ENCODE results near the gene EGR1. TPM values are rescaled to one million over a fixed set of nuclear protein-coding genes. Genes with fewer than 3 reads are reported as not detected.

The EGR1 gene
- total and polyA plus RNA-seq, 2 of the 4 experiments (the other 2 are of a cell fraction) = 2.9 to 104 TPM

DNA sequence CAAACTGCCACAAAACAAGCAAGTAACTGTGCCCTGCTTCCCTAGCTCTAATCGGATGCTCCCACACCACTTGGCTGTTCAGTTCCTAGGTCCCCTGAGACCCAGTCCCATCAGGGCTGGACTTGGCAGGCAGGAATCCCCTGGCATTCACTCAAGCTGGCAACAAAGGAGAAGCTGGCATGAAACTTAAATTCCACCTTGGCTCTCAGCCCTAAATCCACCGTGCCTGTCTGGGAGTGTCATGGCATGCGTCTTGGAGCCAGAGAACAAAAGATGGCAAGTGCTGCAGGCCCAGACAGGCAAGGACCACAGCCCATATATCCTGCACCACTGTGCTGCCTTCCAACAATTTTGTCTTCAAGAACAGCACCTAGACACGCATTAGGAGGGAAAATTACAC, 39.5 kb downstream of the EGR1 start:
- Histone ChIP-seq H2BK20ac (ENCODE audit: low read depth, low read length) (no peak overlapping the region), H3K4ac (ENCODE audit: low read depth, low read length) (no peak overlapping the region), H2AK9ac (replicated peaks; ENCODE audit: low read depth, low read length, poor library complexity) (no peak overlapping the region), H3K14ac (replicated peaks; ENCODE audit: low read depth, low read length) (no peak overlapping the region), H4K8ac (ENCODE audit: low read depth in 2 of 2, low read length in 2 of 2) (no peak overlapping the region), H2BK15ac (ENCODE audit: low read depth, low read length) (no peak overlapping the region), H2AFZ (replicated peaks; ENCODE audit: low read length, poor library complexity) (no peak overlapping the region), H4K5ac (ENCODE audit: low read depth, low read length) (no peak overlapping the region), H2BK5ac (ENCODE audit: low read depth, low read length, poor library complexity, severe bottlenecking) (no peak overlapping the region), H3K4me2 (ENCODE audit: low read depth, low read length) (no peak overlapping the region), H3K9me1 (ENCODE audit: insufficient read depth, low read length) (no peaks in the 10 kb centered on the region; the same call in 1 of the 2 replicates), H3K18ac (ENCODE audit: low read depth, low read length) (no peak overlapping the region), H3K36me3 (ENCODE audit: control insufficient read depth, insufficient read depth, low read length) (peaks cover 16% of the 10 kb centered on the region), H3K27ac (ENCODE audit: insufficient read depth, low read length) (no peak overlapping the region), H3K27me3 (ENCODE audit: control insufficient read depth, insufficient read depth, low read length) (no peaks in the 10 kb centered on the region), H3K4me3 (ENCODE audit: insufficient read depth, low read depth, low read length) (no peak overlapping the region), H2AK5ac (ENCODE audit: low read depth, low read length) (no peak overlapping the region), H3K79me1 (ENCODE audit: low read depth in 1 of 2, low read length in 2 of 2) (peaks cover 16 to 35% of the 10 kb centered on the region in 2 experiments; a peak in 3 of 4 replicates), H3K56ac (ENCODE audit: extremely low read depth, insufficient read depth, low read length) (no peak overlapping the region), H4K20me1 (ENCODE audit: insufficient read depth, low read length) (peaks cover 26% of the 10 kb centered on the region), H4K91ac (ENCODE audit: insufficient read depth, low read depth, low read length) (no peak overlapping the region), H2BK120ac (ENCODE audit: low read depth, low read length) (no peak overlapping the region), H3K4me1 (ENCODE audit: control insufficient read depth, insufficient read depth, low read length) (peaks cover 11% of the 10 kb centered on the region), H3K9me3 (ENCODE audit: control insufficient read depth, insufficient read depth, low read length) (no peaks in the 10 kb centered on the region), H3K9ac (ENCODE audit: low read depth, low read length) (no peak overlapping the region), H3K23ac (ENCODE audit: low read depth, low read length) (no peak overlapping the region)
- no peak for DNase-seq
- CTCF ChIA-PET = interaction anchor here (1.2 to 2.7 kb wide), 3 partner anchors 38 to 60 kb away, joined by 3 to 10 read pairs (median 3); partner anchors contain the start of gene ETF1
- WGBS, 2 experiments (ENCODE audit: extremely low coverage in 2 of 2, insufficient read length in 1 of 2) = 20% methylated on average over 2 of the region's 4 CpGs; no CpG with 5 or more reads in 1 of the 2 experiments
- no TSS peak for BruUV-seq (replicated peaks)
- ATAC-seq (ENCODE audit: low read depth) = no peak
- dilution Hi-C loops (cut with HindIII; ENCODE audit: low sequenced_read_pairs, unreplicated experiment) (no loop called here), intact Hi-C loops (cut with micrococcal nuclease) (no loop called here), in situ Hi-C loops (cut with MboI; ENCODE audit: low sequenced_read_pairs) (no loop called here)
- POLR2A ChIA-PET (ENCODE audit: unreplicated experiment) = no interaction called here
- TF ChIP-seq MAFK (IDR thresholded peaks at IDR 0.05; ENCODE audit: low read depth, low read length) (no peak), FOS (IDR thresholded peaks at IDR 0.05; ENCODE audit: low read depth, low read length) (no peak), CHD1 (IDR thresholded peaks at IDR 0.05; ENCODE audit: low read depth, low read length) (no peak), MXI1 (IDR thresholded peaks at IDR 0.05; ENCODE audit: borderline replicate concordance, low read depth, low read length) (no peak), POLR2A (IDR thresholded peaks at IDR 0.05; ENCODE audit: low read depth, low read length) (no peak), RAD21 (IDR thresholded peaks at IDR 0.05; ENCODE audit: low read length) (no peak), RCOR1 (IDR thresholded peaks at IDR 0.05; ENCODE audit: insufficient replicate concordance, low read length) (no peak), SMC3 (IDR thresholded peaks at IDR 0.05; ENCODE audit: low read depth, low read length) (no peak), NFE2L2 (IDR thresholded peaks at IDR 0.05; ENCODE audit: low read depth, low read length) (no peak), RFX5 (IDR thresholded peaks at IDR 0.05; ENCODE audit: low read depth, low read length) (no peak), CEBPB (IDR thresholded peaks at IDR 0.05; ENCODE audit: low read depth, low read length) (no peak), MAZ (IDR thresholded peaks at IDR 0.05; ENCODE audit: borderline replicate concordance, low read depth, low read length) (no peak), BHLHE40 (IDR thresholded peaks at IDR 0.05; ENCODE audit: low read depth, low read length) (no peak)
- TF ChIP-seq, protein P1, sequence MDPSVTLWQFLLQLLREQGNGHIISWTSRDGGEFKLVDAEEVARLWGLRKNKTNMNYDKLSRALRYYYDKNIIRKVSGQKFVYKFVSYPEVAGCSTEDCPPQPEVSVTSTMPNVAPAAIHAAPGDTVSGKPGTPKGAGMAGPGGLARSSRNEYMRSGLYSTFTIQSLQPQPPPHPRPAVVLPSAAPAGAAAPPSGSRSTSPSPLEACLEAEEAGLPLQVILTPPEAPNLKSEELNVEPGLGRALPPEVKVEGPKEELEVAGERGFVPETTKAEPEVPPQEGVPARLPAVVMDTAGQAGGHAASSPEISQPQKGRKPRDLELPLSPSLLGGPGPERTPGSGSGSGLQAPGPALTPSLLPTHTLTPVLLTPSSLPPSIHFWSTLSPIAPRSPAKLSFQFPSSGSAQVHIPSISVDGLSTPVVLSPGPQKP (IDR thresholded peaks at IDR 0.05; ENCODE audit: borderline replicate concordance, low read depth, low read length) = no peak
- TF ChIP-seq, protein P2, sequence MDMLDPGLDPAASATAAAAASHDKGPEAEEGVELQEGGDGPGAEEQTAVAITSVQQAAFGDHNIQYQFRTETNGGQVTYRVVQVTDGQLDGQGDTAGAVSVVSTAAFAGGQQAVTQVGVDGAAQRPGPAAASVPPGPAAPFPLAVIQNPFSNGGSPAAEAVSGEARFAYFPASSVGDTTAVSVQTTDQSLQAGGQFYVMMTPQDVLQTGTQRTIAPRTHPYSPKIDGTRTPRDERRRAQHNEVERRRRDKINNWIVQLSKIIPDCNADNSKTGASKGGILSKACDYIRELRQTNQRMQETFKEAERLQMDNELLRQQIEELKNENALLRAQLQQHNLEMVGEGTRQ (IDR thresholded peaks at IDR 0.05; ENCODE audit: low read depth, low read length) = no peak
- TF ChIP-seq, protein P3, sequence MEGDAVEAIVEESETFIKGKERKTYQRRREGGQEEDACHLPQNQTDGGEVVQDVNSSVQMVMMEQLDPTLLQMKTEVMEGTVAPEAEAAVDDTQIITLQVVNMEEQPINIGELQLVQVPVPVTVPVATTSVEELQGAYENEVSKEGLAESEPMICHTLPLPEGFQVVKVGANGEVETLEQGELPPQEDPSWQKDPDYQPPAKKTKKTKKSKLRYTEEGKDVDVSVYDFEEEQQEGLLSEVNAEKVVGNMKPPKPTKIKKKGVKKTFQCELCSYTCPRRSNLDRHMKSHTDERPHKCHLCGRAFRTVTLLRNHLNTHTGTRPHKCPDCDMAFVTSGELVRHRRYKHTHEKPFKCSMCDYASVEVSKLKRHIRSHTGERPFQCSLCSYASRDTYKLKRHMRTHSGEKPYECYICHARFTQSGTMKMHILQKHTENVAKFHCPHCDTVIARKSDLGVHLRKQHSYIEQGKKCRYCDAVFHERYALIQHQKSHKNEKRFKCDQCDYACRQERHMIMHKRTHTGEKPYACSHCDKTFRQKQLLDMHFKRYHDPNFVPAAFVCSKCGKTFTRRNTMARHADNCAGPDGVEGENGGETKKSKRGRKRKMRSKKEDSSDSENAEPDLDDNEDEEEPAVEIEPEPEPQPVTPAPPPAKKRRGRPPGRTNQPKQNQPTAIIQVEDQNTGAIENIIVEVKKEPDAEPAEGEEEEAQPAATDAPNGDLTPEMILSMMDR (conservative IDR thresholded peaks at IDR 0.05; ENCODE audit: low read depth, low read length) = no peak

Measured in IMR-90 (cell line).